HG03196 (cell line): Measurements from ENCODE around the gene AQP5.

Source experiments
- ATAC-seq: cut with Tn5 transposase; IDR thresholded peaks from one replicate; pipeline ENCODE4 v1.9.1; 2021; ENCODE audit not compliant: unreplicated experiment

AQP5 gene

DNA sequence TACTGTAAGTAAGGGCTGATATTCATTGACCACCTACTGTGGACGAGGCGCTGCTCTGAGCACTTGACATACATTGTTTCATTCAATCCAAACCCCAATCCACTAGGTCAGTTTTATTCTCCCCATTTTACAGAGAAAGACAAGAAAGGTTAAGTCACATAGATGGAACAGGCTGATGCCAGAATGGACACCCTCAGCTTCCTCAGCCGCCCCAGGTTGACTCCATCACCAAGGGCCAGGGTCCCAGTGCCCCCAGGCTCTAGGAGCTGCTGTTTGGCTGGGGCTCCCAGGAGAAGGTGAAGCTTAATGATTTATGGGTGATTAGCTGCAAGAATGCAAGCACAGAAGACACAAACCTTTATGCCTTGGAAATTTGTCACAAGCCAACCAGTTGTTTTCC lies 11.8 kb upstream of the AQP5 start:
- ATAC-seq, result no peak

- no peak for ATAC-seq
Measured at GRCh38 chr12:49950273-49951251, 11.1 kb upstream of the AQP5 start, which contains the start of gene AQP2. AQP2 (plus strand) TSS chr12:49950737; CDS start chr12:49950831, 94 bp downstream.

DNA sequence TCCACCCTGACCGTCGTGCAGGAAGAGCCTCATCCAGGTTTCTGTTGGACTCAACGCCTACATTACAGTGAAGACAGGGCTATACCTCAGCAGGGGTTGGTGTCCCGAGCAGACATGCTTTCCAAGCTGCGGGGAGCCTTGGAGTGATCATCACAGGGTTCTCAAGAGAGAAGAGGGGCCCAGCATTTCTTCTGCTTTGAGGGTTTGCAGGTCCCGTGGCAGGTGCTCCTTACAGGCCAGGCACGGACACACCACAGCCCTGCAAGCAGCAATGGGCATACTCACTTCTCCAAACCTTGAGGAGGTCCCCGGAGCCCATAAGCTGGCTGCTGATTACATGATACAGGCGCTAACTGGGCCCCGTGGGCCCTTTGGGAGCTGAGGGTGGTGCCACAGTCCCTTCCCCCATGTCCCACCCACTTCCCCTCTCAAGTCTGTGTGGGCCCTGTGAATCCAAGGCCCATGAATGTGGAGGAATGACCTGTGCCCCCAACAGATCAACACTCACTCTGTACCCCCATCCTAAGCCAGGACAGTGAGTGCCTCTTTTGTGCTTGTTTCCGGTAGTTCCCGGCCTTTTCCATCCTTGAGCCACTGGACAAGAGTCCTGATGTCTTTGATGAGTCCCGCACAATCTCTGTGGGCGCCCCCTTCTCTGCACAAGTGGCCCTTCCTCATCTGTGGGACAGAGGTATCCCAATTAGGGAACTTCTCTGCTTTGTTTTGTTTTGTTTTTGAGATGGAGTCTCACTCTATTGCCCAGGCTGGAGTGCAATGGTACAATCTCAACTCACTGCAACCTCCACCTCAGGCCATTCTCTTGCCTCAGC lies 10.0 kb upstream of the AQP5 start:
- no peak for ATAC-seq

DNA sequence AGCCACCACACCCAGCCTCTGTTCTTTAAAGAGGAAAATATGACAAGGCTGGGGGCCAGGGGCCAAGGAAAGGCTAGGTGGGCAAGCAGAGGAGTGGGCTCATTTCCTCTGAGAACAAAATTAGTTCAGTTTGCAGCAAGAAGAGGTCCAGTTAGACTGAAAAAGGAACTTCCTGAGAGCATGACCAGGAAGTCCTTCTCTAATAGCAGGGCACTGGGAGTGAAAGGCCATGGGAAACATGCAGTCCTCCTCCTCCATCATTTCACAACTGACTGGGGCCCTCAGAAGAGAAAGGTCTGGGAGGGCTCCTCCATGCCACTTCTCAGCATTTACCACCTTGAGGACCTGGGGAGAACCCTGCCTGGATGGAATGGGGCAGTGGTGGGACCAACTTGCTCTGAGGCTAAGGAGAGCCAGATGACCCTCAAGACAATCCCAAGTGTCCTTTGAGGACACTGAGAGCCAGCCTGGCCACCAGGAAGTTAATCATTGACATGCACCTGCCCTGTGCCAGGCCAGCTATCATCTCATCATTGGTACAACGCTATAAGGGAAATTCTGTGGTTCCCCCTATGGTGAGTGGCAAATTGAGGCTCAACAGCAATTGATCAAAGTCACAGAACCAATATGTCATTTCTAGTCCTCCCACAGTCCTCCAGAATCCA lies 9.1 kb upstream of the AQP5 start:
- ATAC-seq, result no peak

GRCh38 chr12:49953151-49953550 lies 8.5 kb upstream of the AQP5 start:
- no peak for ATAC-seq

GRCh38 chr12:49953961-49954846 lies 7.5 kb upstream of the AQP5 start:
- ATAC-seq, result no peak

- no peak for ATAC-seq
Measured at GRCh38 chr12:49954863-49955830, 6.5 kb upstream of the AQP5 start.

- no peak for ATAC-seq
Measured at GRCh38 chr12:49955899-49956662, 5.6 kb upstream of the AQP5 start.

GRCh38 chr12:49956663-49957569 lies 4.8 kb upstream of the AQP5 start:
- no peak for ATAC-seq

- no peak for ATAC-seq
Measured at GRCh38 chr12:49957570-49957967, 4.1 kb upstream of the AQP5 start.

DNA sequence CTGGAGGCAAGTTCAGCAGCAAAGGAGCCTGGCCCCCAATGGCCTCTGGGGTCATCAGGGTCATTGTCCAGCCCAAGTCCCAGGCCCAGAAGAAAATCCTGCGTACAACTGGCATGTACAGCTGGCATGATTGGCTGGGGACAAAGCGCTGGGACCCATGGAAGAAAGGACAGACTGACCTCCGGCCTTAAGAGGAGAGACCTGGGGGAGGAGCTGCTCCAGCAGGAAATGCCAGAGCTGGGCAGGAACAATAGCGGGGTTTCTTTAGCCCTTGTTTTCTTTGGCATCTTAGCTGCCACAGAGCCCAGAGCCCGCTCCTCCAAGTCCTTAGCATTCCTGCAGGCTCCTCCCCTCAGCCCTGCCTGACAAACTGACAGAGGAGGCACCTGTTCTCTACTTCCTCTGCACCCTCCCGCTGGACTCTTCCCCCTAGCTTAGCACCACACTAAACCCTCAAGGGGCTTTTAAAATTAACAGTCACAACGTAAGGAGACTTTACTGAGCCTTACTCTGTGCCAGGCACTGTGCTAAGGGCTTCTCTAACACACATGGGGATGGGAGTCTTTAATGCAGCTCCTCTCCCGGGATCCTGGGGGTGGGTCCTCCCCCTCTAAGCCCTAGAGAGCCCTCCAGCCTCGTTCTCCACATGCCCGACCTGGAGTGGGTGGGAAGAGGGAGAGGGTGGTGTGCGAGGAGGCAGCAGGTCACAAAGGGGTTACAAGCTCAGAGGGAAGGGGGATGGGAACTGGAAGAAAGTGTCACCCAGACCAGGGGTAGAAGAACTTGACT lies 1.8 kb upstream of the AQP5 start:
- no peak for ATAC-seq

- no peak for ATAC-seq
Measured at GRCh38 chr12:49960474-49961110, 1.1 kb upstream of the AQP5 start.

- no peak for ATAC-seq
Measured at GRCh38 chr12:49961993-49962764, 507 bp downstream of the AQP5 start.

GRCh38 chr12:49962861-49963765 lies 1.4 kb downstream of the AQP5 start:
- ATAC-seq, result no peak
